K562 (cell line): ENCODE results near the gene FTH1. TPM values are rescaled to one million over a fixed set of nuclear protein-coding genes. Genes with fewer than 3 reads are reported as not detected.

ENCODE experiments used
- E2F1 ChIP-seq: sonication (generic); formaldehyde crosslinking; IDR thresholded peaks from 2 replicates; pipeline ENCODE4 v1.8.1; 2023; ENCODE audit warnings: mild to moderate bottlenecking, missing genetic modification reagents, moderate library complexity
- EP300 ChIP-seq: IDR thresholded peaks from 2 replicates; pipeline ENCODE4 v1.6.1; 2012; ENCODE audit warnings: low read length, improper control_type of control experiment
- GATA2 ChIP-seq: sonication (generic); formaldehyde crosslinking; IDR thresholded peaks from 2 replicates; pipeline ENCODE4 v1.4.0; 2020; ENCODE audit warnings: mild to moderate bottlenecking, missing genetic modification reagents
- HOXB6 ChIP-seq: fragments of 250-450 bp; sonication (Bioruptor Pico); IDR thresholded peaks from 2 replicates; pipeline ENCODE4 v1.5.1; 2022; ENCODE audit warnings: mild to moderate bottlenecking, borderline replicate concordance
- IRF9 ChIP-seq: fragments of 450-650 bp; IDR thresholded peaks from 2 replicates; pipeline ENCODE4 v1.6.1; 2016; ENCODE audit warnings: missing biosample characterization, missing genetic modification characterization
- MIER1 ChIP-seq: fragments of 450-650 bp; IDR thresholded peaks from 2 replicates; pipeline ENCODE4 v1.6.1; 2016; ENCODE audit warnings: antibody characterized with exemption, mild to moderate bottlenecking, low read depth
- MTA1 ChIP-seq: fragments of 450-650 bp; IDR thresholded peaks from 2 replicates; pipeline ENCODE4 v1.6.1; 2017; ENCODE audit warnings: borderline replicate concordance
- NFIX ChIP-seq: fragments of 250-450 bp; sonication (Bioruptor Pico); IDR thresholded peaks from 2 replicates; pipeline ENCODE4 v1.4.0; 2020; ENCODE audit warnings: low read depth, mild to moderate bottlenecking, moderate library complexity
- NR0B1 ChIP-seq: fragments of 450-650 bp; IDR thresholded peaks from one replicate; pipeline ENCODE4 v1.6.1; 2018; ENCODE audit warnings: mild to moderate bottlenecking, moderate library complexity; ENCODE audit not compliant: partially characterized antibody
- NR4A1 ChIP-seq, 2 experiments: fragments of 250-450 bp in 1 of 2; fragments of 450-650 bp in 1 of 2; sonication (Bioruptor Pico) in 1 of 2; IDR thresholded peaks; 2 replicates each; pipeline versions ENCODE4 v1.4.0 to v1.6.1; 2016 to 2020; ENCODE audit warnings: mild to moderate bottlenecking in 2 of 2, missing compliant biosample characterization in 1 of 2, missing genetic modification characterization in 1 of 2, moderate library complexity in 1 of 2
- PBX2 ChIP-seq, 2 experiments: IDR thresholded peaks in 1 of 2; conservative IDR thresholded peaks in 1 of 2; 2 replicates each; pipeline ENCODE4 v1.6.1; 2016; ENCODE audit warnings: low read depth in 2 of 2, mild to moderate bottlenecking in 1 of 2, missing compliant biosample characterization in 1 of 2, missing genetic modification characterization in 1 of 2, moderate library complexity in 1 of 2
- RBM34 ChIP-seq: fragments of 200-400 bp; formaldehyde crosslinking; IDR thresholded peaks from 2 replicates; pipeline ENCODE4 v1.6.1; 2018; ENCODE audit warnings: low read length, borderline replicate concordance; ENCODE audit not compliant: insufficient read depth
- ZBTB43 ChIP-seq: sonication (generic); formaldehyde crosslinking; IDR thresholded peaks from 2 replicates; pipeline ENCODE4 v1.8.0; 2023; ENCODE audit warnings: mild to moderate bottlenecking, missing genetic modification reagents
- ZBTB5 ChIP-seq: fragments of 450-650 bp; IDR thresholded peaks from 2 replicates; pipeline ENCODE4 v1.6.1; 2017; ENCODE audit warnings: antibody characterized with exemption
- ZNF232 ChIP-seq: sonication (generic); formaldehyde crosslinking; IDR thresholded peaks from 2 replicates; pipeline ENCODE4 v1.8.0; 2022; ENCODE audit warnings: mild to moderate bottlenecking, missing genetic modification reagents
- polyA plus RNA-seq, 8 experiments: library from polyadenylated mRNA; depleted of rRNA in 4 of 8; stranded (reverse) in 5 of 8; unstranded in 3 of 8; fragments of >200 nt; fragmentation: Nextera tagmentation in 2 of 8; fragmentation: Illumina TruSeq in 1 of 8; extraction: Ambion mirVana in 2 of 8; extraction: Trizol in 1 of 8; gene quantifications; 2 replicates each; pipeline versions ENCODE4 v1.2.1 to v1.2.3, GENCODE V29; 2011 to 2014; ENCODE audit warnings: inconsistent platforms in 1 of 8, missing spikeins in 1 of 8
- total RNA-seq, 7 experiments: library from RNA; depleted of rRNA in 6 of 7; stranded (reverse); fragments of >200 nt in 6 of 7; fragmentation: Illumina TruSeq in 2 of 7; extraction: Trizol in 2 of 7; gene quantifications; 2 replicates each; pipeline versions ENCODE4 v1.2.1 to v1.2.3, GENCODE V29; 2011 to 2021; ENCODE audit warnings: low replicate concordance in 1 of 7

FTH1 gene
- total and polyA plus RNA-seq, 9 of the 15 experiments (the other 6 are each of a cell fraction or from before 2014, with no cell fraction given) = 370 to 3,146 (median 802) TPM

- TF ChIP-seq RBM34 = no peak
- no peak for TF ChIP-seq IRF9 (tag)
- TF ChIP-seq HOXB6 (CRISPR knock-in tag) = no peak
- no peak for TF ChIP-seq NFIX (CRISPR knock-in tag)
- TF ChIP-seq NR4A1 (CRISPR knock-in tag; IDR thresholded peaks at IDR 0.05) = no peak
- TF ChIP-seq NR4A1 (tag; IDR thresholded peaks at IDR 0.05) = no peak
- no peak for TF ChIP-seq ZNF232 (CRISPR knock-in tag)
- TF ChIP-seq ZBTB5 = no peak
- TF ChIP-seq ZBTB43 (CRISPR knock-in tag) = no peak
- TF ChIP-seq MIER1 = no peak
- TF ChIP-seq E2F1 (CRISPR knock-in tag) = 0 out of 2 replicates have a peak, but pooled peaks have one; percentile 37
- TF ChIP-seq NR0B1 = no peak
- peak; percentile 46; the same call in 1 of the 2 replicates for TF ChIP-seq EP300
- TF ChIP-seq MTA1 = no peak
- TF ChIP-seq PBX2 (CRISPR knock-in tag; IDR thresholded peaks at IDR 0.05; ENCODE audit: low read depth) = no peak
- TF ChIP-seq PBX2 (tag; conservative IDR thresholded peaks at IDR 0.05; ENCODE audit: low read depth) = peak; percentile 85
- no peak for TF ChIP-seq GATA2 (CRISPR knock-in tag)
Observed at GRCh38 chr11:61954106-61954850, 13.2 kb downstream of the FTH1 start (continued).
